Omental fat pad (tissue), 4 donors: ENCODE data around the gene PLEKHG3. TPM values are rescaled to one million over a fixed set of nuclear protein-coding genes. Genes with fewer than 3 reads are reported as not detected.

Source experiments
- ATAC-seq: fragments of 150-250 bp; one replicate; pipeline ENCODE4 v1.9.1; 2016; ENCODE audit warnings: mild to moderate bottlenecking, moderate library complexity; ENCODE audit not compliant: low FRiP score
- DNase-seq: peaks from one replicate; pipeline ENCODE4 v3.0.0-alpha.2; 2019; ENCODE audit warnings: low spot score
- total RNA-seq, 4 donors: library from RNA; depleted of rRNA; stranded (reverse); fragments of >200 nt; gene quantifications; one replicate each; pipeline ENCODE4 v1.1.0, GENCODE V29; 2016
- TF ChIP-seq, protein P1 (sequence below), 3 donors: fragments of 450-650 bp; IDR thresholded peaks; one replicate each; pipeline ENCODE4 v1.5.1; 2016 to 2017; ENCODE audit warnings: antibody characterized with exemption in 3 of 3, mild to moderate bottlenecking in 3 of 3, moderate library complexity in 2 of 3

Gene PLEKHG3
- total RNA-seq, 4 donors from 2014 or later: 29.6 to 45.9 (median 37.5) TPM

DNA sequence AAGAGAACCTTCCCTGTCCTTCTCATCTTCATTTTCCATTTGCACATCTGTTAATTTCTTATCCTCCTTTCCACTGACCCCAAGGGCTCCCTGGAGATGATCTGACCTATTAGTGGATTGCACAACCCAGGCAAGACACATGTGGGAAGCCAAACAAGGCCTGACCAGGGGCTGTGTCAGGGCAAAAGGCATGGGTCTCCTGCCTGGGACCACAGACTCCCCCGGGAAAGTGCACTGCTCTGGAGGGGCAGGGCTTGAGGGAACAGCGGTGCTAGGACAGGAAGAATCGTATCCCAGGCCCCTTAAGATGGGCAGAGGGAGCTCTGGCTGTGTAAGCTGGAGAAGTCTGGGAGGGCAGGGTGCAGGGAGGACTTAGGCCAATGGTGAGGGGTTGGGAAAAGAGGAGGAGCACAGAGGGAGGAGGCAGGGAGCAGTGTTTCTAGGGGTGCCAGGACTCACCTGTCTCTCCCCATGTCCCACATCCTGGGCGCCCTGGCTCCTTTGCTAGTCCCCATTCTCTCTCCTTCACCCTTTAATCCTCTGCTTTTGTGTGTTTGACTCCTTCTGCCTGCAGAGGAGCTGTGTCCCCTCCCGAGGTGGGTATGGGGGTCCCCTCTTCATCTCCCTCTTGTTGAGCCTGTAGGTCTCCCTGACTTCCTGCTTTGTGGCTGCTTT, 25.3 kb downstream of the PLEKHG3 start:
- TF ChIP-seq, protein P1, sequence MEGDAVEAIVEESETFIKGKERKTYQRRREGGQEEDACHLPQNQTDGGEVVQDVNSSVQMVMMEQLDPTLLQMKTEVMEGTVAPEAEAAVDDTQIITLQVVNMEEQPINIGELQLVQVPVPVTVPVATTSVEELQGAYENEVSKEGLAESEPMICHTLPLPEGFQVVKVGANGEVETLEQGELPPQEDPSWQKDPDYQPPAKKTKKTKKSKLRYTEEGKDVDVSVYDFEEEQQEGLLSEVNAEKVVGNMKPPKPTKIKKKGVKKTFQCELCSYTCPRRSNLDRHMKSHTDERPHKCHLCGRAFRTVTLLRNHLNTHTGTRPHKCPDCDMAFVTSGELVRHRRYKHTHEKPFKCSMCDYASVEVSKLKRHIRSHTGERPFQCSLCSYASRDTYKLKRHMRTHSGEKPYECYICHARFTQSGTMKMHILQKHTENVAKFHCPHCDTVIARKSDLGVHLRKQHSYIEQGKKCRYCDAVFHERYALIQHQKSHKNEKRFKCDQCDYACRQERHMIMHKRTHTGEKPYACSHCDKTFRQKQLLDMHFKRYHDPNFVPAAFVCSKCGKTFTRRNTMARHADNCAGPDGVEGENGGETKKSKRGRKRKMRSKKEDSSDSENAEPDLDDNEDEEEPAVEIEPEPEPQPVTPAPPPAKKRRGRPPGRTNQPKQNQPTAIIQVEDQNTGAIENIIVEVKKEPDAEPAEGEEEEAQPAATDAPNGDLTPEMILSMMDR (IDR thresholded peaks at IDR 0.05): no peak
- ATAC-seq: no peak

GRCh38 chr14:64730061-64730440, 25.8 kb downstream of the PLEKHG3 start:
- DNase-seq (no peak), ATAC-seq (no peak)
- TF ChIP-seq, protein P1 (IDR thresholded peaks at IDR 0.05): no peak

More for the DNA sequence above, 25.3 kb downstream of the PLEKHG3 start:
- no peak for DNase-seq

- DNase-seq: no peak
- ATAC-seq: no peak
- TF ChIP-seq, protein P1 (IDR thresholded peaks at IDR 0.05): no peak
These were observed 26.5 kb downstream of the PLEKHG3 start for GRCh38 chr14:64730681-64731080.

DNA sequence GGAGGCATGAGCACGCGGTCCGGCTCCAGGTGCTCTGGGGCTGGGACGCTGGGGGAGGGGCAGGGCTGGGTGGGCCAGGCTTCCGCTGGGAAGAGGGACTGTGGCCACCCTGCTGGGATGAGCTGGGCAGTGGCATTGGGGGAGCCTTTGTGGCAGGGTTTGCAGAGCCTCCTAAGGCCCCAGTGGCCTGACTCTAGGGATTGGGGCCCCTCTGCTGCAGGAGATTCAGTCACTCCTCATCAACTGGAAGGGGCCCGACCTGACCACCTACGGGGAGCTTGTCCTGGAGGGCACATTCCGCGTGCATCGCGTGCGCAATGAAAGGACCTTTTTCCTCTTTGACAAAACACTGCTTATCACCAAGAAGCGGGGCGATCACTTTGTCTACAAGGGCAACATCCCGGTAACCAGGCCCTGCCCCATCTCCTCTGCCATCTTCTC, 26.9 kb downstream of the PLEKHG3 start:
- DNase-seq: no peak
- ATAC-seq: no peak
- TF ChIP-seq, protein P1 (IDR thresholded peaks at IDR 0.05): no peak

GRCh38 chr14:64732066-64732465, 27.8 kb downstream of the PLEKHG3 start:
- no peak for ATAC-seq

GRCh38 chr14:64732536-64733120, 28.4 kb downstream of the PLEKHG3 start:
- ATAC-seq: no peak
- TF ChIP-seq, protein P1 (IDR thresholded peaks at IDR 0.05): no peak

More at GRCh38 chr14:64732066-64732465, 27.8 kb downstream of the PLEKHG3 start:
- DNase-seq: no peak
- TF ChIP-seq, protein P1 (IDR thresholded peaks at IDR 0.05): no peak

GRCh38 chr14:64733321-64733720, 29.1 kb downstream of the PLEKHG3 start:
- ATAC-seq (no peak), DNase-seq (no peak)
- TF ChIP-seq, protein P1 (IDR thresholded peaks at IDR 0.05): no peak

More at GRCh38 chr14:64732536-64733120, 28.4 kb downstream of the PLEKHG3 start:
- DNase-seq: no peak
